AG09309 (cell line): ENCODE measurements around the gene SELENOM.

ENCODE experiments used
- DNase-seq: peaks from one replicate; pipeline ENCODE4 v3.0.0-alpha.2; 2010; ENCODE audit warnings: low read depth
- H3K4me3 ChIP-seq: 2 replicates; pipeline ENCODE4 v1.5.1; 2011; ENCODE audit warnings: mild to moderate bottlenecking, low read depth, low read length, moderate library complexity; ENCODE audit not compliant: control insufficient read depth
- CTCF ChIP-seq: IDR thresholded peaks from 2 replicates; pipeline ENCODE4 v1.5.1; 2011; ENCODE audit warnings: mild to moderate bottlenecking, low read depth, low read length, inconsistent platforms; ENCODE audit not compliant: insufficient read depth, control insufficient read depth; ENCODE audit errors: missing control alignments

SELENOM gene

GRCh38 chr22:31088233-31088986 is 19.0 kb downstream of the SELENOM start:
- TF ChIP-seq CTCF: no peak
- DNase-seq: no peak
- H3K4me3 ChIP-seq: no peak overlapping the region

GRCh38 chr22:31087744-31088215 is 19.6 kb downstream of the SELENOM start:
- no peak for DNase-seq
- TF ChIP-seq CTCF: no peak
- no peak overlapping the region for H3K4me3 ChIP-seq

- DNase-seq: no peak
- TF ChIP-seq CTCF: no peak
- H3K4me3 ChIP-seq: no peak overlapping the region
Observed at GRCh38 chr22:31086703-31087330, 20.6 kb downstream of the SELENOM start.

- no peak for TF ChIP-seq CTCF
- DNase-seq: no peak
- H3K4me3 ChIP-seq: no peak overlapping the region
Observed at GRCh38 chr22:31085928-31086327, 21.4 kb downstream of the SELENOM start.

- no peak for TF ChIP-seq CTCF
- DNase-seq: no peak
- peak overlapping the region; percentile 74 for H3K4me3 ChIP-seq
Observed at GRCh38 chr22:31085493-31085824, 21.9 kb downstream of the SELENOM start.

- no peak for DNase-seq
Observed at GRCh38 chr22:31084811-31085492, 22.4 kb downstream of the SELENOM start.

More at GRCh38 chr22:31084811-31085492, 22.4 kb downstream of the SELENOM start:
- peak; percentile 79 for TF ChIP-seq CTCF
- peak overlapping the region; percentile 74 for H3K4me3 ChIP-seq
